Ectodermal cell (in vitro differentiated cells): ENCODE measurements around the gene ELK4.

ENCODE experiments used
- H3K27ac ChIP-seq: 2 replicates; pipeline ENCODE4 v1.7.0; 2013; ENCODE audit warnings: mild to moderate bottlenecking, low read depth, low read length; ENCODE audit not compliant: insufficient read depth, poor library complexity, severe bottlenecking
- H3K27me3 ChIP-seq: 2 replicates; pipeline ENCODE4 v1.7.0; 2013; ENCODE audit warnings: mild to moderate bottlenecking, low read length; ENCODE audit not compliant: insufficient read depth, control insufficient read depth, poor library complexity, severe bottlenecking
- H3K36me3 ChIP-seq: one replicate; pipeline ENCODE4 v1.7.0; 2013; ENCODE audit warnings: low read length; ENCODE audit not compliant: control insufficient read depth, insufficient read depth
- H3K4me1 ChIP-seq: one replicate; pipeline ENCODE4 v1.7.0; 2013; ENCODE audit warnings: low read length; ENCODE audit not compliant: control insufficient read depth, insufficient read depth
- H3K4me3 ChIP-seq: 2 replicates; pipeline ENCODE4 v1.7.0; 2013; ENCODE audit warnings: low read depth, low read length, control low read depth; ENCODE audit not compliant: insufficient read depth
- H3K9me3 ChIP-seq: 2 replicates; pipeline ENCODE4 v1.7.0; 2013; ENCODE audit warnings: mild to moderate bottlenecking, low read length, moderate library complexity; ENCODE audit not compliant: control insufficient read depth
- WGBS, 2 experiments: methylation state at CpG; one replicate each; pipeline ENCODE4 v1.1.7; 2013; ENCODE audit warnings: missing lambda C conversion rate in 2 of 2; 5-methylcytosine and 5-hydroxymethylcytosine counted together

ELK4 gene

GRCh38 chr1:205664399-205665017, 32.7 kb upstream of the ELK4 start:
- no peak overlapping the region for H3K4me3 ChIP-seq
- no peaks in the 10 kb centered on the region for H3K27me3 ChIP-seq
- H3K9me3 ChIP-seq: no peaks in the 10 kb centered on the region
- H3K36me3 ChIP-seq: peaks cover 3% of the 10 kb centered on the region
- H3K4me1 ChIP-seq: peaks cover 62% of the 10 kb centered on the region
- WGBS, 2 experiments: 91 to 94% methylated on average over 19 of the region's 19 CpGs
- no peak overlapping the region for H3K27ac ChIP-seq

DNA sequence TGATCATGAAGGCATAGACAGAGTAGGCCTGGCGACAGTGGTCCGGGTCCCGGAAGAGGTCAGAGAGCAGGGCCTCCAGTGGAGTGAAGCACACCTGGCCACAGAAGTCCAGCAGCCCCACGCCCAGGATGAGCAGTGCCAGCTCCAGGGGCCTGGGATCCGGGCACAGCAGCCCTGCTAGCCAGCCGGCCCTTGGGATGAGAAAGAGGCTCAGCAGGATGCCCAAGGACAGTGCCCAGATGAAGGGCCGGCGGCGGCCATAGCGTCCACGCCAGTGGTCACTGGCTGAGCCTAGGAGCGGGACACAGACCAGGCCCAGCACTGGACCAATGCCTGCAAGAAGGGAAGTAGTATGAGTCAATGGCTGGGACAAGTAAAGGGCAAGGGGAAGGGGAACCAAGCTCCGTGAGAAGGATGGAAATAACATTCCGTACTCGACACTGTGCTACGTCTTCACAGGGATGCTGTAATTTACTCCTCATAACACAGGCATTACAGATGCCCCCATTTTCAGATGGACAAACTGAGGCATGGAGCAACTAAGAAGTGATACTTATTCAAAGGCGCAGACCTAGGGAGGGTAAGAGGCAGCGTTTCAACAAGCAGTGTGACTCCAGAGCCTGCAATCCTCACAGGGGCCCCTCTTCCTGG, 31.6 kb upstream of the ELK4 start:
- H3K9me3 ChIP-seq: no peaks in the 10 kb centered on the region
- H3K4me3 ChIP-seq: no peak overlapping the region
- H3K27me3 ChIP-seq: no peaks in the 10 kb centered on the region
- peaks cover 52% of the 10 kb centered on the region for H3K4me1 ChIP-seq
- WGBS, 2 experiments: 95% methylated on average over 18 of the region's 18 CpGs
- peaks cover 3% of the 10 kb centered on the region for H3K36me3 ChIP-seq
- no peak overlapping the region for H3K27ac ChIP-seq

DNA sequence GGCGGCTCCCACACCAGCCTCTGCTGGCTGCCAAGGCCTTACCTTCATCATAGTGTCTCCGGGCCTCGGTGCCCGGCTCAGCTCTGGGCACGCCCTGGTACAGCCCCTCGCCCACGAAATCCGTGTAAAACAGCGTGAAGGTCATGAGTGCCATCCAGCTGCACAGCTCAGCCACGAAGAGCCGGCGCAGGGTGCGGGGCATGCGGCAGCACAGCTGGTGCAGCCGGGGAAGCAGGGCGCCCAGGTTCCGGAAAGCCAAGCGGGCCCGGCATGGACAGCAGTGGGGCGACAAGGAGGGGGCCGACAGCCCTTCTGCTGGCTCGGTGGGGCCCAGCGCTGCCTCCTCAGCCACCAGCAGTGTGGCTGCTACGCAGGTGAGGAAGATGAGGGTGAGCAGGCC, 31.0 kb upstream of the ELK4 start:
- Histone ChIP-seq H3K9me3 (no peaks in the 10 kb centered on the region), H3K27me3 (no peaks in the 10 kb centered on the region), H3K36me3 (peaks cover 3% of the 10 kb centered on the region), H3K4me3 (no peak overlapping the region), H3K4me1 (peaks cover 45% of the 10 kb centered on the region), H3K27ac (no peak overlapping the region)
- 96 to 97% methylated on average over 24 of the region's 24 CpGs for WGBS, 2 experiments

DNA sequence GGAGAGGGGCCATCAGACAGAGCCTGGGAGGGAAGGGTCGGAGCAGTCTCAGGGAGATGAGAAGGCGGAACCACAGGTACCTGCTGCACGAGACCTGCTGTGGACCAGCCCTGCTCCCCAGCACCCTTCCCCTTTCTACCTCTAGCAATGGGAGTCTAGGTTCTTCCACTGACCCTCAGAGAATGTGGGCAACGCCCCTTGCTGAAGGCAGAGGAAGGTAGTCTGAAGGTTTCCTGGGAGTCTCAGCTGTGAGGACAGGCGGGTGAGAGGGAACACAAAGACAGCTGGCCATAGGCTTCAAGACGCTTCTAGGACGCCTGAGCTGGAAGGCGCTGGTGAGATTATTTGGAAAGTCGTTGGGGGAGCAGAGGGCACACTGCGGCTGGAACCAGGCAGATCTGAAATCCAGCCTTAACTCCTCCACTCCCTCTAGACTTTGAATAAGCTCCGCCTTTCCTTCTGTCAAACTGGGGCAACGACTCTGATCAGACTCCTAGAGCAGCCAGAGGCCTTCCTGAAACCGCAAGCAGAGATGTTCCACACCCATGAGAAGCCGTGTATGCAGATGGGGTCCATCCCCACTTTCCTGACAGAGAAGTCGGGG, 30.4 kb upstream of the ELK4 start:
- WGBS, 2 experiments: 88 to 89% methylated on average over 15 of the region's 15 CpGs
- Histone ChIP-seq H3K36me3 (peaks cover 3% of the 10 kb centered on the region), H3K27ac (no peak overlapping the region), H3K4me3 (no peak overlapping the region), H3K9me3 (no peaks in the 10 kb centered on the region), H3K27me3 (no peaks in the 10 kb centered on the region), H3K4me1 (peaks cover 40% of the 10 kb centered on the region)

DNA sequence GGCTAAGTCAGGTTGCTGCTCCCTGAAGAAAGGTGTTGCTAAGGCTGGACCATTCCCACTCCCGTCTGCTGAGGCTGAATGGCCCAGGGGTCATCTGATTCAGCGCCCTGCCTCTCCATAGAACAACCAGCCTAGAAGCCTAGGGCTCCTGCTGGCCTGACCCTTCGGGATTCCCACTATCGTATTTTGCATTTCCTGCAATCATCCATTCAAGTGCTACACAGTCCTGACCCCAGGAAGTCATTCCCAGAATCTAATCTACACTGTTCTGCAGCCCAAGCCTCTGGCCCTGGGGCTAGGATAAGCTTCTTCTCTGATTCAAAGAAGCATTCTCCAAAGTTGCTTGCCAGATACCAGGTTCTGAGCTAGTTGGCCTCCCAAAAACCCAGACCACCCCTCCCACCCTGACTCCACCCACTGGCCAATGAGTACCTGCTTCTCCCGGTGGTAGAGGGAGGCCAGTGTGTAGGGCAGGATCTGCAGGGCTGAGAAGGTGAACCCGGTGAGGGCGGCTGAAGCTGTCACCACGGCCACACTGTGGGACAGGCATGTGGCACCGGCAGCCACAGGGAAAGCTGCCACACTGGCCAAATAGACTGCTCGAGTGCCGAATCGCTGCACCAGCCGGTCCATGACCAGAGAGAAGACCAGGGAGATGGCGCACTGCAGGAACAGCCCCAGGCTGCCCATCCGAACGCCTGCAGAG, 29.8 kb upstream of the ELK4 start:
- Histone ChIP-seq H3K9me3 (no peaks in the 10 kb centered on the region), H3K27ac (no peak overlapping the region), H3K27me3 (no peaks in the 10 kb centered on the region), H3K4me1 (peaks cover 33% of the 10 kb centered on the region), H3K4me3 (no peak overlapping the region), H3K36me3 (peaks cover 3% of the 10 kb centered on the region)
- WGBS, 2 experiments: 75 to 78% methylated on average over 16 of the region's 16 CpGs

- WGBS, 2 experiments: 93% methylated on average over 8 of the region's 8 CpGs
- no peak overlapping the region for H3K4me3 ChIP-seq
- H3K36me3 ChIP-seq: peaks cover 3% of the 10 kb centered on the region
- no peaks in the 10 kb centered on the region for H3K27me3 ChIP-seq
- H3K27ac ChIP-seq: no peak overlapping the region
- peaks cover 22% of the 10 kb centered on the region for H3K4me1 ChIP-seq
- no peaks in the 10 kb centered on the region for H3K9me3 ChIP-seq
Measured at GRCh38 chr1:205660361-205660760, 28.6 kb upstream of the ELK4 start.

- no peaks in the 10 kb centered on the region for H3K9me3 ChIP-seq
- H3K27me3 ChIP-seq: no peaks in the 10 kb centered on the region
- H3K27ac ChIP-seq: no peak overlapping the region
- WGBS, 2 experiments: 68% methylated on average over 20 of the region's 20 CpGs
- H3K4me3 ChIP-seq: no peak overlapping the region
- peaks cover 3% of the 10 kb centered on the region for H3K36me3 ChIP-seq
- peaks cover 21% of the 10 kb centered on the region for H3K4me1 ChIP-seq
Measured at GRCh38 chr1:205658943-205659581, 27.3 kb upstream of the ELK4 start.

DNA sequence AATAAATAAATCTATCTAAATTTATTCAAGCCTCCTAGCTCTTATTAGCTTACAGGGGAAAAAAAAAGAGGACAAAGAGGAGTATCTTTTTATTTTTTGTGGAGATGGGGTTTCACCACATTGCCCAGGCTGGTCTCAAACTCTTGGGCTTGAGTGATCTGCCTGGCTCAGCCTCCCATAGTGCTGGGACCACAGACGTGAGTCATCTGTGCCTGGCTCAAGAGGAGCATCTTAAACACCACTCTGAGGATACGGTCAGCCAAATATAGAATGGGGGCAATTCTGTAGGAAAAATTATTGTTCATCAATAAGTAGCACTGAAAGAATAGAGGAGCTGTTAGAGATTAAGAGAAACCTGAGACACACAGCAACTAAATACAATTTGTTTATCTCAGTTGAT, 24.4 kb upstream of the ELK4 start:
- H3K27me3 ChIP-seq: no peaks in the 10 kb centered on the region
- H3K9me3 ChIP-seq: no peaks in the 10 kb centered on the region
- no peaks in the 10 kb centered on the region for H3K36me3 ChIP-seq
- no peak overlapping the region for H3K27ac ChIP-seq
- H3K4me1 ChIP-seq: peaks cover 4% of the 10 kb centered on the region
- WGBS, 2 experiments: 93 to 94% methylated on average over 2 of the region's 2 CpGs
- no peak overlapping the region for H3K4me3 ChIP-seq

DNA sequence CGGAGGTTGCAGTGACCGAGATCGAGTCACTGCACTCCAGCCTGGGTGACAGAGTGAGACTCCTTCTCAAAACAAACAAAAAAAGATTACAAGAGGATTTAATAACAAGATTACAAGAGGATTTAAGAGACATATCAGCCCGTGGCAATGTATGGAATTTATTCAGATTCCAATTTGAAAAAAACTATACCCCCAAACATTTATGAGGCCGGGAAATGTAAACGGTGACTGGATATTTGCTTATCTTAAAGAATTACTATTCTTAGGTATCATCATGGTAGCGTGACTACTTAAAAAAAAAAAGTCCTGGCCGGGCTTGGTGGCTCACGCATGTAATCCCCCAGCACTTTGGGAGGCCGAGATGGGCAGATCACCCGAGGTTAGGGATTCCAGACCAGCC, 21.2 kb upstream of the ELK4 start:
- Histone ChIP-seq H3K9me3 (no peaks in the 10 kb centered on the region), H3K4me3 (no peak overlapping the region), H3K36me3 (no peaks in the 10 kb centered on the region), H3K27me3 (no peaks in the 10 kb centered on the region), H3K27ac (no peak overlapping the region), H3K4me1 (peaks cover 10% of the 10 kb centered on the region)
- 87 to 93% methylated on average over 8 to 11 of the region's 11 CpGs for WGBS, 2 experiments

DNA sequence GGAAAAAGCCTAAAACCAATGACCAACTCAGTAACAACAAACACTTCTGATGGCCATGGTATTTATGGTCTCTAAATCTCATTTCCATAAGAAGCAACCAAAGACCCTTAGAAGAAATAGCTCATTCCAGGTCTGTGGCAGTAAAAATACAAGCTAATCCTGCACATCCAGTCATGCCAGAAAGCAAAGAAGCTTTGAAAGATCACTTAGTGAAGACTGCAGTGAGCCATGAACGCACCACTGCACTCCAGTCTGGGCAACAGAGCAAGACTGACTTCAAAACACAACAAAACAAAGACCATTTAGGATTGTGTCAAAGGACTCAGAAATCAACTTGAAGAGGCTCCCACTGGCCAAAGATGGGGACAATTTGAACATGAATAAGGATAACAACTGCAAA, 18.4 kb upstream of the ELK4 start:
- H3K9me3 ChIP-seq: no peaks in the 10 kb centered on the region
- no peaks in the 10 kb centered on the region for H3K27me3 ChIP-seq
- H3K27ac ChIP-seq: no peak overlapping the region
- peaks cover 10% of the 10 kb centered on the region for H3K4me1 ChIP-seq
- 80 to 86% methylated on average over 1 of the region's 1 CpG for WGBS, 2 experiments
- H3K4me3 ChIP-seq: no peak overlapping the region
- no peaks in the 10 kb centered on the region for H3K36me3 ChIP-seq
